Ascending aorta (tissue), 2 donors: ENCODE measurements around the gene EZH2. TPM values are rescaled to one million over a fixed set of nuclear protein-coding genes. Genes with fewer than 3 reads are reported as not detected.

Source experiments
- DNase-seq, 2 donors: peaks; one replicate each; pipeline ENCODE4 v3.0.0-alpha.2; 2019; ENCODE audit warnings: low spot score in 2 of 2
- H3K27ac ChIP-seq, 2 donors: fragments of 200-600 bp; sonication (generic); one replicate each; pipeline ENCODE4 v1.5.1; 2016 to 2017; ENCODE audit warnings: mild to moderate bottlenecking in 1 of 2
- H3K27me3 ChIP-seq: fragments of 200-600 bp; sonication (generic); one replicate; pipeline ENCODE4 v1.5.1; 2017
- H3K36me3 ChIP-seq, 2 donors: fragments of 200-600 bp; sonication (generic); one replicate each; pipeline ENCODE4 v1.5.1; 2016
- H3K4me1 ChIP-seq, 2 donors: fragments of 200-600 bp; sonication (generic); one replicate each; pipeline ENCODE4 v1.5.1; 2016 to 2017; ENCODE audit warnings: mild to moderate bottlenecking in 1 of 2
- H3K4me3 ChIP-seq, 2 donors: fragments of 200-600 bp; sonication (generic); one replicate each; pipeline ENCODE4 v1.5.1; 2016 to 2017; ENCODE audit warnings: mild to moderate bottlenecking in 1 of 2
- H3K9me3 ChIP-seq, 2 donors: fragments of 200-600 bp; sonication (generic); one replicate each; pipeline ENCODE4 v1.5.1; 2016
- intact Hi-C: fragments of 100-400 bp; cut with DNase I; formaldehyde crosslinking; loops from one replicate; pipeline ENCODE4 v1.15.1; 2023
- total RNA-seq: library from RNA; depleted of rRNA; stranded (reverse); fragments of >200 nt; gene quantifications from one replicate; pipeline ENCODE4 v1.1.0, GENCODE V29; 2016
- TF ChIP-seq, protein P1 (sequence below), 3 experiments: fragments of 200-600 bp in 2 of 3; fragments of 450-650 bp in 1 of 3; sonication (generic) in 2 of 3; IDR thresholded peaks; one replicate each; pipeline ENCODE4 v1.5.1; 2016 to 2019; ENCODE audit warnings: antibody characterized with exemption in 3 of 3, mild to moderate bottlenecking in 1 of 3, moderate library complexity in 1 of 3

The EZH2 gene
- total RNA-seq, 1 donor from 2014 or later: not detected

DNA sequence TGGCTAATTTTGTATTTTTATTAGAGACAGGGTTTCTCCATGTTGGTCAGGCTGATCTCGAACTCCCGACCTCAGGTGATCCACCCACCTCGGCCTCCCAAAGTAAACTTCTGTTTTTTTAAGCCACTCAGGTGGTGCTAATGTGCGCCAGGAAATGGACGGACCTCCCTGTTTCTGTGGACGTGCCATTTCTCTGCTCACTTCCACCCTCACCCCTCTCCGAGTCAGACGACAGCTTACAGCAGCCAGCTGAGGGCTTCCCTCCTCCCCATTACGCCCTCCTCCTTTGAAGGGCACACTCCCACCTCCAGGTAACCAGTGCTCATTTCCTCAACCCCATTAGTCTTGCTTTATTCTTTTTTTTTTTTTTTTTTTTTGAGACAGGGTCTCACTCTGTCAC, 41.7 kb upstream of the EZH2 start:
- no peaks in the 10 kb centered on the region for H3K4me1 ChIP-seq
- TF ChIP-seq, protein P1, sequence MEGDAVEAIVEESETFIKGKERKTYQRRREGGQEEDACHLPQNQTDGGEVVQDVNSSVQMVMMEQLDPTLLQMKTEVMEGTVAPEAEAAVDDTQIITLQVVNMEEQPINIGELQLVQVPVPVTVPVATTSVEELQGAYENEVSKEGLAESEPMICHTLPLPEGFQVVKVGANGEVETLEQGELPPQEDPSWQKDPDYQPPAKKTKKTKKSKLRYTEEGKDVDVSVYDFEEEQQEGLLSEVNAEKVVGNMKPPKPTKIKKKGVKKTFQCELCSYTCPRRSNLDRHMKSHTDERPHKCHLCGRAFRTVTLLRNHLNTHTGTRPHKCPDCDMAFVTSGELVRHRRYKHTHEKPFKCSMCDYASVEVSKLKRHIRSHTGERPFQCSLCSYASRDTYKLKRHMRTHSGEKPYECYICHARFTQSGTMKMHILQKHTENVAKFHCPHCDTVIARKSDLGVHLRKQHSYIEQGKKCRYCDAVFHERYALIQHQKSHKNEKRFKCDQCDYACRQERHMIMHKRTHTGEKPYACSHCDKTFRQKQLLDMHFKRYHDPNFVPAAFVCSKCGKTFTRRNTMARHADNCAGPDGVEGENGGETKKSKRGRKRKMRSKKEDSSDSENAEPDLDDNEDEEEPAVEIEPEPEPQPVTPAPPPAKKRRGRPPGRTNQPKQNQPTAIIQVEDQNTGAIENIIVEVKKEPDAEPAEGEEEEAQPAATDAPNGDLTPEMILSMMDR (IDR thresholded peaks at IDR 0.05): no peak
- H3K27ac ChIP-seq: no peak overlapping the region
- no peaks in the 10 kb centered on the region for H3K36me3 ChIP-seq
- no peak for DNase-seq
- no peaks in the 10 kb centered on the region for H3K27me3 ChIP-seq
- H3K4me3 ChIP-seq: no peak overlapping the region
- H3K9me3 ChIP-seq: no peaks in the 10 kb centered on the region
- intact Hi-C loops: no loop called here

DNA sequence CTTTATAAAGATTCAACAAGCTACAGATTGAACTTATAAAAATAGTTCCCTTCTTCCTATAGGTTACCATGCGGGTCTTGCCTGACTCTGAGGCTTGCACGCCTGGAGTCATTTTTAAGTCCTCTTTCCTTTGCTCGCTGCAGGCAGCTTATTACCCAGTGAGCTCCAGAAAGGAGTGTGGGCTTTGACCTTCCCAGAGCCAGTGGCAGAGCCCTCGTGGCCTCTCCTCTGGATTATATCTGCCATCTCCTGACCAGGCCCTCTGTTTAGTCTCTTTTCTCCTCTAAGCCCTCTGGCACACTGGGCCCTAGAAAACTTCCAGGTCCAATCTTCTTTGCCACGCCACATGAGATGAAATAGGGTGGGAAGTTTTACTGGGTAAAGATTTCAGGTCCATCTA, 39.9 kb upstream of the EZH2 start:
- no peak for DNase-seq
- Histone ChIP-seq H3K4me3 (no peak overlapping the region), H3K36me3 (no peaks in the 10 kb centered on the region), H3K27me3 (no peaks in the 10 kb centered on the region), H3K4me1 (no peaks in the 10 kb centered on the region), H3K9me3 (no peaks in the 10 kb centered on the region), H3K27ac (no peak overlapping the region)
- TF ChIP-seq, protein P1 (IDR thresholded peaks at IDR 0.05): no peak
- intact Hi-C loops: no loop called here

DNA sequence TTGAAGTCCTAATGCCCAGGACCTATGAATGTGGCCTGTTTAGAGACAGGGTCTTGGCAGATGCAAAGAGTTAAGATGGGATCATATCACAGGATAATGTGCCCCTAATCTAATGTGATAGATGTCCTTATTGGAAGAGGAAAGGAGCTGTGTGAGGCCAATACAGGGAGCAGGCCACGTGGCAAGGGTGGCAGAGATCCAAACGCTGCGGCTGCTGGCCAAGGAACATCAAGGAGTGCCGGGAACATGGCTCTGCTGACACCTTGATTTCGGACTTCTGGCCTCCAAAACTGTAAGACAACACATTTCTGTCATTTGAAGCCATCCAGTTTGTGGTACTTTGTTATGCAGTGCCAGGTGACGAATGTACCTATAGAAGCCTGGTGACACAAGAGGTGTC, 37.7 kb upstream of the EZH2 start:
- Histone ChIP-seq H3K36me3 (no peaks in the 10 kb centered on the region), H3K4me1 (no peaks in the 10 kb centered on the region), H3K4me3 (no peak overlapping the region), H3K27me3 (no peaks in the 10 kb centered on the region), H3K9me3 (no peaks in the 10 kb centered on the region), H3K27ac (no peak overlapping the region)
- TF ChIP-seq, protein P1 (IDR thresholded peaks at IDR 0.05): no peak
- intact Hi-C loops: no loop called here
- DNase-seq: no peak

DNA sequence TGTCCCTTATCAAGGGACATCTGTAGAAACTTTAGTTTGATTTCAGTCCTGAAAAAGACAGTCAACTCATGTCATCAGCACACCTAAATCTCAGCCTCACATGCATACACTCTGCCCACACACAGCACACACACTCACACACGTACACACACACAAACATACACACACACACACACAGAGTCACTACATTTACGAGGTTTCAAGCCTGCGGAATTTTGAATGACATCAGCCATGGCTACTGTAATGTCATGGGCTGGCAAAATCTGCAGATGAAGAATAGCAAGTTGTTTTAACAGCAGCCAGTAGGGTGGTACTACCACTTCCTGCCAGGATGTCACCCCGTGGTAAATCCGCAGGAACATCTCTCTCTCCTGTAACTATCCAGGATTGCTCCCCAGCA, 37.1 kb upstream of the EZH2 start:
- no peak overlapping the region for H3K4me3 ChIP-seq
- intact Hi-C loops: no loop called here
- no peaks in the 10 kb centered on the region for H3K9me3 ChIP-seq
- DNase-seq: no peak
- H3K27ac ChIP-seq: no peak overlapping the region
- H3K4me1 ChIP-seq: no peaks in the 10 kb centered on the region
- H3K36me3 ChIP-seq: no peaks in the 10 kb centered on the region
- TF ChIP-seq, protein P1 (IDR thresholded peaks at IDR 0.05): no peak
- H3K27me3 ChIP-seq: no peaks in the 10 kb centered on the region

DNA sequence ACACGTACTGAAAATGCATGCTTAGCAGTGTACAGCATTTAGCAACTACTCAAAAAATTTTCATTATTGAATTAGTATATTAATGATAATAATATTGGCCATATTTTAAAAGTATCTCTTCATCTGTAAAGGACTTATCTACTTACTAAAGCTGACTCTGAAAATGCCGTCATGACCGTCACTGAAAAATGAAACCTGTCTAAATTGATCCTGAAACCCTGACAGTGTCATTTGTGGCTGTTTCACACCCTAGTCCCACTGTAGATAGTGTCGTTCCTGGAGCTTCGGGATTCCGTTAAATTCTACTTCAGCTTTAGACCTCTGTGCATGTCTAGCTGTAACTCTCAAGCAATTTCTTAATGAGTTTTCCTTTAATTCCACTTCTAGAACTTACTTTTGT, 35.8 kb upstream of the EZH2 start:
- no peaks in the 10 kb centered on the region for H3K36me3 ChIP-seq

More for the DNA sequence above, 35.8 kb upstream of the EZH2 start:
- H3K27me3 ChIP-seq: no peaks in the 10 kb centered on the region
- intact Hi-C loops: no loop called here
- DNase-seq: no peak
- TF ChIP-seq, protein P1 (IDR thresholded peaks at IDR 0.05): no peak
- H3K9me3 ChIP-seq: no peaks in the 10 kb centered on the region
- H3K27ac ChIP-seq: no peak overlapping the region
- no peaks in the 10 kb centered on the region for H3K4me1 ChIP-seq
- H3K4me3 ChIP-seq: no peak overlapping the region
